Colonic mucosa (tissue), 4 donors: ENCODE data around the gene ZNF335. TPM values are rescaled to one million over a fixed set of nuclear protein-coding genes. Genes with fewer than 3 reads are reported as not detected.
"Not testable (repeated sequence)": the region's sequence is repeated elsewhere in the genome, so short reads cannot be mapped to it uniquely, and the experiment has no call there.

Source experiments
- DNase-seq: peaks from one replicate; pipeline ENCODE4 v3.0.0-alpha.2; 2020
- H3K27ac ChIP-seq: fragments of 200-600 bp; one replicate; pipeline ENCODE4 v1.8.0; 2021
- H3K27me3 ChIP-seq: fragments of 200-600 bp; one replicate; pipeline ENCODE4 v1.8.0; 2021
- H3K36me3 ChIP-seq: fragments of 200-600 bp; one replicate; pipeline ENCODE4 v1.8.0; 2021
- H3K4me1 ChIP-seq: fragments of 200-600 bp; one replicate; pipeline ENCODE4 v1.8.0; 2021; ENCODE audit warnings: mild to moderate bottlenecking
- H3K4me3 ChIP-seq: fragments of 200-600 bp; one replicate; pipeline ENCODE4 v1.8.0; 2021
- H3K9ac ChIP-seq, 2 donors: one replicate each; pipeline ENCODE4 v1.7.0; 2013; ENCODE audit warnings: control low read depth in 2 of 2, low read depth in 2 of 2, low read length in 2 of 2
- H3K9me3 ChIP-seq: fragments of 200-600 bp; one replicate; pipeline ENCODE4 v1.8.0; 2021
- CTCF ChIP-seq: fragments of 200-600 bp; IDR thresholded peaks from one replicate; pipeline ENCODE4 v1.8.0; 2022; ENCODE audit warnings: antibody characterized with exemption, mild to moderate bottlenecking
- intact Hi-C: fragments of 100-400 bp; cut with DNase I; formaldehyde crosslinking; loops from one replicate; pipeline ENCODE4 v1.14.1; 2022
- total RNA-seq, 2 donors: library from RNA; stranded (reverse); fragmentation: NEBNext Ultra II Directional in 1 of 2; extraction: Animal tissue kit (Norgen Biotek cat#: 25700) in 1 of 2; gene quantifications; one replicate each; pipeline ENCODE4 v1.2.1, GENCODE V29; 2021
- donor health status: healthy.
- donor health status: DM: no; HTN: no; CAD: no.
- donor health status: DM: no; HTN: no; CAD: no.

ZNF335 gene
- total RNA-seq, 2 donors from 2014 or later, result 11.3 to 22.1 TPM

GRCh38 chr20:45999557-46000261 lies 27.7 kb upstream of the ZNF335 start:
- H3K9ac ChIP-seq, result no peak overlapping the region
- H3K27me3 ChIP-seq, result no peaks in the 10 kb centered on the region
- no peak for TF ChIP-seq CTCF
- H3K27ac ChIP-seq, result no peak overlapping the region
- no peaks in the 10 kb centered on the region for H3K4me1 ChIP-seq
- no peaks in the 10 kb centered on the region for H3K9me3 ChIP-seq
- H3K4me3 ChIP-seq, result no peak overlapping the region
- H3K36me3 ChIP-seq, result no peaks in the 10 kb centered on the region
- no peak for DNase-seq
- intact Hi-C loops, result loop anchor here (5.0 kb wide), 1 partner anchor 263 kb away; no protein-coding TSS in a partner anchor

- intact Hi-C loops, result loop anchor here (5.0 kb wide), 1 partner anchor 264 kb away; no protein-coding TSS in a partner anchor
- no peak for TF ChIP-seq CTCF
- H3K27me3 ChIP-seq, result no peaks in the 10 kb centered on the region
Observed at GRCh38 chr20:45998761-45999160, 26.8 kb upstream of the ZNF335 start.

GRCh38 chr20:45998337-45998736 lies 26.3 kb upstream of the ZNF335 start:
- H3K9ac ChIP-seq, result no peak overlapping the region
- no peak overlapping the region for H3K4me3 ChIP-seq
- no peak for TF ChIP-seq CTCF
- no peak overlapping the region for H3K27ac ChIP-seq
- H3K9me3 ChIP-seq, result no peaks in the 10 kb centered on the region
- no peak for DNase-seq
- H3K36me3 ChIP-seq, result no peaks in the 10 kb centered on the region
- intact Hi-C loops, result loop anchor here (5.0 kb wide), 1 partner anchor 264 kb away; no protein-coding TSS in a partner anchor
- H3K27me3 ChIP-seq, result no peaks in the 10 kb centered on the region
- H3K4me1 ChIP-seq, result no peaks in the 10 kb centered on the region

More at GRCh38 chr20:45998761-45999160, 26.8 kb upstream of the ZNF335 start:
- Histone ChIP-seq H3K27ac (no peak overlapping the region), H3K9ac (no peak overlapping the region), H3K4me3 (no peak overlapping the region), H3K4me1 (no peaks in the 10 kb centered on the region), H3K9me3 (no peaks in the 10 kb centered on the region), H3K36me3 (no peaks in the 10 kb centered on the region)
- no peak for DNase-seq

GRCh38 chr20:45997187-45997586 lies 25.2 kb upstream of the ZNF335 start:
- Histone ChIP-seq H3K27me3 (no peaks in the 10 kb centered on the region), H3K4me3 (no peak overlapping the region), H3K9ac (no peak overlapping the region), H3K36me3 (no peaks in the 10 kb centered on the region), H3K4me1 (no peaks in the 10 kb centered on the region), H3K9me3 (no peaks in the 10 kb centered on the region), H3K27ac (no peak overlapping the region)
- intact Hi-C loops, result loop anchor here (5.0 kb wide), 1 partner anchor 265 kb away; no protein-coding TSS in a partner anchor
- DNase-seq, result no peak
- TF ChIP-seq CTCF, result no peak

- not testable (repeated sequence) for H3K9ac ChIP-seq, H3K36me3 ChIP-seq, DNase-seq, H3K9me3 ChIP-seq, H3K27ac ChIP-seq, H3K4me3 ChIP-seq, H3K27me3 ChIP-seq, H3K4me1 ChIP-seq
- intact Hi-C loops, result loop anchor here (5.0 kb wide), 1 partner anchor 267 kb away; no protein-coding TSS in a partner anchor
Observed at GRCh38 chr20:45995495-45996097, 23.6 kb upstream of the ZNF335 start.
